Activated naive CD4-positive, alpha-beta T cell treated with anti-CD3 and anti-CD28 coated beads, Interleukin-2, amount 50 U/mL, for 72 hours (primary cell): Measurements from ENCODE around the gene CDCA7. TPM values are rescaled to one million over a fixed set of nuclear protein-coding genes. Genes with fewer than 3 reads are reported as not detected.
"Not testable (repeated sequence)": the region's sequence is repeated elsewhere in the genome, so short reads cannot be mapped to it uniquely, and the experiment has no call there.

Source experiments
- ATAC-seq, 2 donors: fragments of 150-1000 bp; cut with Tn5 transposase; 2 replicates each; pipeline ENCODE4 v1.10.0; 2021; ENCODE audit warnings: mild to moderate bottlenecking in 2 of 2, moderate library complexity in 2 of 2
- DNase-seq, 2 donors: peaks; one replicate each; pipeline ENCODE4 v3.0.0; 2021 to 2022; ENCODE audit warnings: low spot score in 2 of 2
- H3K27ac Mint-ChIP-seq, 2 donors: one replicate each; pipeline ENCODE4 v1.8.0; 2022; ENCODE audit warnings: mild to moderate bottlenecking in 2 of 2, mixed read lengths in 2 of 2
- H3K36me3 Mint-ChIP-seq, 2 donors: one replicate each; pipeline ENCODE4 v1.8.0; 2022; ENCODE audit warnings: mixed read lengths in 2 of 2
- H3K9me3 Mint-ChIP-seq, 2 donors: one replicate each; pipeline ENCODE4 v1.8.0; 2022; ENCODE audit warnings: mixed read lengths in 2 of 2
- total RNA-seq, 2 donors: library from RNA; stranded (reverse); gene quantifications; one replicate each; pipeline ENCODE4 v1.2.3, GENCODE V29; 2022

Gene CDCA7
- total RNA-seq, 2 donors from 2014 or later, result 18.1 to 82.5 TPM

- no peaks in the 10 kb centered on the region for H3K9me3 Mint-ChIP-seq
- H3K27ac Mint-ChIP-seq, result no peak overlapping the region
- no peaks in the 10 kb centered on the region for H3K36me3 Mint-ChIP-seq
- ATAC-seq, result no peak
- DNase-seq, result no peak
Measured at GRCh38 chr2:173414823-173415322, 60.2 kb downstream of the CDCA7 start.

- DNase-seq (no peak), ATAC-seq (no peak)
- Mint-ChIP-seq H3K36me3 (no peaks in the 10 kb centered on the region), H3K9me3 (no peaks in the 10 kb centered on the region), H3K27ac (no peak overlapping the region)
Measured at GRCh38 chr2:173415431-173416381, 61.0 kb downstream of the CDCA7 start.

GRCh38 chr2:173416415-173417152 lies 61.9 kb downstream of the CDCA7 start:
- DNase-seq, H3K9me3 Mint-ChIP-seq, H3K27ac Mint-ChIP-seq, H3K36me3 Mint-ChIP-seq, ATAC-seq: not testable (repeated sequence)

GRCh38 chr2:173417341-173417740 lies 62.7 kb downstream of the CDCA7 start:
- DNase-seq, result no peak
- no peaks in the 10 kb centered on the region for H3K36me3 Mint-ChIP-seq
- no peak overlapping the region for H3K27ac Mint-ChIP-seq
- ATAC-seq, result no peak
- H3K9me3 Mint-ChIP-seq, result peaks cover 0 to 3% of the 10 kb centered on the region in 2 donors

- DNase-seq, result no peak
- Mint-ChIP-seq H3K36me3 (no peaks in the 10 kb centered on the region), H3K9me3 (peaks cover 0 to 3% of the 10 kb centered on the region in 2 donors), H3K27ac (no peak overlapping the region)
- ATAC-seq, result no peak
Measured at GRCh38 chr2:173417802-173418201, 63.1 kb downstream of the CDCA7 start.
